ENCODE results near the gene FHOD3. TPM values are rescaled to one million over a fixed set of nuclear protein-coding genes. Genes with fewer than 3 reads are reported as not detected.

The FHOD3 gene
- total RNA-seq, 2 experiments from 2014 or later: not detected

GRCh38 chr18:36525913-36526312 is 228.4 kb downstream of the FHOD3 start:
- Mint-ChIP-seq H3K36me3 (no peaks in the 10 kb centered on the region), H3K27me3 (peaks cover 5% of the 10 kb centered on the region), H3K4me1 (ENCODE audit: low read depth) (no peaks in the 10 kb centered on the region), H3K27ac (no peak overlapping the region), H3K9me3 (no peaks in the 10 kb centered on the region), H3K4me3 (no peak overlapping the region)
- intact Hi-C loops (cut with micrococcal nuclease): no loop called here
- ChIA-PET CTCF (no interaction called here), POLR2A (no interaction called here)
- DNase-seq: no peak

- POLR2A ChIA-PET: no interaction called here
- Mint-ChIP-seq H3K9me3 (no peaks in the 10 kb centered on the region), H3K27me3 (peaks cover 5% of the 10 kb centered on the region), H3K36me3 (no peaks in the 10 kb centered on the region), H3K27ac (no peak overlapping the region), H3K4me1 (ENCODE audit: low read depth) (no peaks in the 10 kb centered on the region), H3K4me3 (no peak overlapping the region)
- DNase-seq: no peak
- intact Hi-C loops (cut with micrococcal nuclease): no loop called here
- CTCF ChIA-PET: no interaction called here
Measured at GRCh38 chr18:36526611-36527010, 229.1 kb downstream of the FHOD3 start.

GRCh38 chr18:36527051-36527450 is 229.5 kb downstream of the FHOD3 start:
- intact Hi-C loops (cut with micrococcal nuclease): no loop called here
- DNase-seq: no peak
- H3K27me3 Mint-ChIP-seq: peaks cover 9% of the 10 kb centered on the region
- no peaks in the 10 kb centered on the region for H3K4me1 Mint-ChIP-seq (ENCODE audit: low read depth)
- H3K27ac Mint-ChIP-seq: no peak overlapping the region
- ChIA-PET POLR2A (no interaction called here), CTCF (no interaction called here)
- H3K4me3 Mint-ChIP-seq: no peak overlapping the region
- no peaks in the 10 kb centered on the region for H3K36me3 Mint-ChIP-seq
- no peaks in the 10 kb centered on the region for H3K9me3 Mint-ChIP-seq

GRCh38 chr18:36527740-36528455 is 230.4 kb downstream of the FHOD3 start:
- Mint-ChIP-seq H3K27me3 (peaks cover 4% of the 10 kb centered on the region), H3K4me3 (no peak overlapping the region), H3K27ac (no peak overlapping the region), H3K9me3 (no peaks in the 10 kb centered on the region), H3K4me1 (ENCODE audit: low read depth) (no peaks in the 10 kb centered on the region), H3K36me3 (no peaks in the 10 kb centered on the region)
- intact Hi-C loops (cut with micrococcal nuclease): no loop called here
- no peak for DNase-seq
- ChIA-PET CTCF (no interaction called here), POLR2A (no interaction called here)

DNA sequence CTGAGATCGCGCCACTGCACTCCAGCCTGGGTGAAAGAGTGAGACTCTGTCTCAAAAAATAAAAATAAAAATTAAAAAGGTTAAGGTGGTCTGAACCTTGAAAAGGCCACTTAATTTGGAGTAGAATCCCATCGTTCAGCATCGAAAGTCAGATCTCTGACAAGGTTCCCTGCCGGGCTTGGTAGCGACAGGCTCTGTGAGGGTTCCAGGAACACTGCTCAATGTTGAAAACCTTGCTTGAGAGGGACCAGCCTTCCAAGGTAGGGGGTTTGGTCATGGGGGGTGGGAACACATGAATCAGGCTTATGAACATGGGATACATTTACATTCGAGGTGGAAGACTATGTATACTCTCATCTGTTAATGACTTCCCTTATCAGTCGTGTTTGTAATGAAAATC is 232.2 kb downstream of the FHOD3 start:
- H3K27me3 Mint-ChIP-seq: peaks cover 4% of the 10 kb centered on the region
- DNase-seq: no peak
- H3K27ac Mint-ChIP-seq: no peak overlapping the region
- H3K4me3 Mint-ChIP-seq: no peak overlapping the region
- no peaks in the 10 kb centered on the region for H3K9me3 Mint-ChIP-seq
- intact Hi-C loops (cut with micrococcal nuclease): no loop called here
- no peaks in the 10 kb centered on the region for H3K4me1 Mint-ChIP-seq (ENCODE audit: low read depth)
- ChIA-PET CTCF (no interaction called here), POLR2A (no interaction called here)
- no peaks in the 10 kb centered on the region for H3K36me3 Mint-ChIP-seq

DNA sequence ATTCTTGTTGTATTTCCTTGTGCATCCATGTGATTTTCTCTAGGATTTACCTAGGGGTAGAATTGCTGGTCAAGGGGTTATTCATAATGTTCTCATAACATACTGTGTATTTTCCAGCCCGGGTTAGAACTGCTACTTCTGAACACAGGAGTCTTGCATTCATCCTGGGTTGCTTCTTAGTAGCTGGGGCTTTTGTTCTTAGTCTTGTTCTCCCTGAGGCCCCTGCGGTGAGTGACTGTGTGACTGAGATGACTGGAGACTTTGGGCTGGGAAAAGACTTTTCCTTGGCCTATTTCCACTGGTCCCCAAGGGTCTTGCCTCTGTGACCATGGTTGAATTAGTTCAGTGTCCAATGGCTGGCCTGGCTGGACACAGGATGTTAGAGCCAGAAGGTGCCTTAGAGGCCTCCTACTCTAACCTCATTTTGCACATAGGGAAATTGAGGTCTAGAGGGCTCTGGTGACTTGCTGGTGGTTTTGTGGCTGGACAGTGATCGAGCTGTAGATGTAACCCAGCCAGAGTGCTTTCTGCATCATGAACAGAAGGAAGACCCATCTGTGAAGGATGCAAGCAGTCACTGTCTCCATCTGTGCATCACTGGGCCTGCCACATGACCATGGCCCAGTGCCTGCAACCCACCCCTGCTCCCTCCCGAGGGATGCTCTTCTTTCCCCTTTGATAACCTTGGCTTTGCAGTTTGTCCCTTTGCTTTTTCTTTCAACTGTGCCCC is 233.3 kb downstream of the FHOD3 start:
- Mint-ChIP-seq H3K4me3 (no peak overlapping the region), H3K9me3 (no peaks in the 10 kb centered on the region), H3K27me3 (peaks cover 4% of the 10 kb centered on the region), H3K4me1 (ENCODE audit: low read depth) (no peaks in the 10 kb centered on the region), H3K27ac (no peak overlapping the region), H3K36me3 (no peaks in the 10 kb centered on the region)
- POLR2A ChIA-PET: no interaction called here
- no peak for DNase-seq
- intact Hi-C loops (cut with micrococcal nuclease): no loop called here
- CTCF ChIA-PET: no interaction called here

- no peaks in the 10 kb centered on the region for H3K36me3 Mint-ChIP-seq
- H3K4me1 Mint-ChIP-seq (ENCODE audit: low read depth): no peaks in the 10 kb centered on the region
- peaks cover 4% of the 10 kb centered on the region for H3K27me3 Mint-ChIP-seq
- no peak overlapping the region for H3K27ac Mint-ChIP-seq
- intact Hi-C loops (cut with micrococcal nuclease): no loop called here
- DNase-seq: no peak
- ChIA-PET CTCF (interaction anchor here (0.6 kb wide), 1 partner anchor 812 kb away, joined by 3 read pairs; no protein-coding TSS in a partner anchor), POLR2A (no interaction called here)
- no peak overlapping the region for H3K4me3 Mint-ChIP-seq
- H3K9me3 Mint-ChIP-seq: no peaks in the 10 kb centered on the region
Measured at GRCh38 chr18:36531636-36532035, 234.1 kb downstream of the FHOD3 start.

- H3K4me1 Mint-ChIP-seq (ENCODE audit: low read depth): no peaks in the 10 kb centered on the region
- H3K36me3 Mint-ChIP-seq: no peaks in the 10 kb centered on the region
- ChIA-PET POLR2A (no interaction called here), CTCF (no interaction called here)
- H3K27me3 Mint-ChIP-seq: peaks cover 4% of the 10 kb centered on the region
- no peak overlapping the region for H3K27ac Mint-ChIP-seq
- H3K9me3 Mint-ChIP-seq: no peaks in the 10 kb centered on the region
- no peak overlapping the region for H3K4me3 Mint-ChIP-seq
- no peak for DNase-seq
- intact Hi-C loops (cut with micrococcal nuclease): no loop called here
Measured at GRCh38 chr18:36532394-36532793, 234.9 kb downstream of the FHOD3 start.

DNA sequence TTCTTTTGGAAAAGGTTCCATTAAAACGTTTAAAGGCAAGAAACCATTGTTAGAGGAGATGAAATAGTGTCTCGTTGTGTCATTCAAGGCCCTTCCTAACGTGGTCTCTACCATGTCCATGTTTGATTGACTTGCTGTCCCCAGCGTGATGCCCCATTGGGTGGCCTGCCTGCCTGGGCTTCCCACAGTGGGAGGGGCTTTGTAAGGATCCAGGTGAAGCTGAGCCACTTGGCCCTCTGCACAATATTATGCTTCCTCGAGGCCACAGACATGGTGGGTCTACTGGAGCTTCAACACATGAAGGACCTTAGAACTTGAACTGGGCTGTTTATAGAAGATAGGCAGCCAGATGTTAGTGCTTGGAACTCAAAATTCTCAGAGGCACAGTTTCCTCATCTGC is 235.3 kb downstream of the FHOD3 start:
- no peak overlapping the region for H3K27ac Mint-ChIP-seq
- ChIA-PET CTCF (no interaction called here), POLR2A (no interaction called here)
- no peak for DNase-seq
- H3K4me1 Mint-ChIP-seq (ENCODE audit: low read depth): no peaks in the 10 kb centered on the region
- peaks cover 4% of the 10 kb centered on the region for H3K27me3 Mint-ChIP-seq
- H3K4me3 Mint-ChIP-seq: no peak overlapping the region
- H3K36me3 Mint-ChIP-seq: no peaks in the 10 kb centered on the region
- no peaks in the 10 kb centered on the region for H3K9me3 Mint-ChIP-seq
- intact Hi-C loops (cut with micrococcal nuclease): no loop called here

- Mint-ChIP-seq H3K9me3 (no peaks in the 10 kb centered on the region), H3K27ac (no peak overlapping the region), H3K36me3 (no peaks in the 10 kb centered on the region), H3K27me3 (peaks cover 4% of the 10 kb centered on the region), H3K4me3 (no peak overlapping the region), H3K4me1 (ENCODE audit: low read depth) (no peaks in the 10 kb centered on the region)
- no peak for DNase-seq
- intact Hi-C loops (cut with micrococcal nuclease): no loop called here
- ChIA-PET CTCF (no interaction called here), POLR2A (no interaction called here)
Measured at GRCh38 chr18:36533446-36534153, 236.1 kb downstream of the FHOD3 start.

DNA sequence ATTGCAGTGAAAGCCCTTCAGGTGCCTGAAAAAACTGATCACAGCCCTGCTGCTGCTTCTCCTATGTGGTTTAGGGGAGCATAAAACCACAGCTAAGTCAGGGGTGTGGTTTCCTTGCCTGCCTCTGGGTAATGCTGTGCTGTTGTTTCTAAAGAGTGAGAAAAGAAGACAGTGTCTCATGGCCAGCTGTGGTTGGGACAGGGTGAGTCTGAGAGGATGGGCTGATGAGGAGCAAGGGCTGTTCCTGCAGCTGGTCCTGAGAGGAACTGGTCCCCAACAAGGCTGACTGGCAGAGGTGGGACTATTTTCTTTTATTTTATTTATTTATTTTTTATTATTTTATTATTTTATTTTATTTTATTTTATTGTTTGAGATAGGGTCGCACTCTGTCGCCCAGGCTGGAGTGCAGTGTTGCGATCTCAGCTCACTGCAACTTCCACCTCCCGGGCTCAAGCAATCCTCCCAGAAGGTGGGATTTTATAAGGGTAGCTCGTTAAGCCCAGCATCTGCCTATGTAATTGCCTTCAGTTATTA is 236.7 kb downstream of the FHOD3 start:
- Mint-ChIP-seq H3K27me3 (peaks cover 4% of the 10 kb centered on the region), H3K4me1 (ENCODE audit: low read depth) (no peaks in the 10 kb centered on the region), H3K4me3 (no peak overlapping the region), H3K9me3 (no peaks in the 10 kb centered on the region), H3K36me3 (no peaks in the 10 kb centered on the region), H3K27ac (no peak overlapping the region)
- CTCF ChIA-PET: no interaction called here
- POLR2A ChIA-PET: no interaction called here
- intact Hi-C loops (cut with micrococcal nuclease): no loop called here
- no peak for DNase-seq

DNA sequence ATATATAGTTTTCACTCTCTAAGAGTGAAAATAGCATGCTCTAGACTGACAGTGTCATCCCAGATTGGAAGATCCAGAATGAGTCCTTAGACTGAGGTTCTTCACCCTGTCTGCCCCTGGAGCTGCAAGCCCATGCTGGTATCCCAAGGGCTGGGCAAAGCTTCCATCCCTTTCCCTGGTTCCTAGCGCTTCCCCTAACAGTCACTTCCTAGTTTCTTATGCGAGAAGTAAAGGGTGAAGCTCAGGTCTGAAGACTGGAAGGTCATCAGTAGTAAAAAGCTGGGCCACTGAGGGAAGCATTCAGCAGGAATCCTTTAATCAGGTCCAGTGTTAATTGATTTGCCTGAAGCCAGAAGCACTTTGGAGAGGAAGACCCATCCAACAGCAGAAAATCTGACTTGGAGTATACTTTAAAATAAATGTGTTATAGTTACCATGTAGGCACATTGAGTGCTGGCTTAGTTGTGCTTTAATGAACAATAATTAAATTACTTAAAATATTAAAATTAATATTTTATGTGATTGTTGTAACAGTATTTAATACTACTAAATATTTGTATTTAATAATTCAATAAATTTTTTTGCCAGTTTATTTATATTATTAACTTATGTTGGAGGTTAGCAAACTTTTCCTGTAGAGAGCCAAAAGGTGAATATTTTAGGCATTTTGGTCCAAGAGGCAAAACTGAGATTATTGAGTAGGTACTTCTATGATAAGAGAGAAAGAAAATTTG is 237.9 kb downstream of the FHOD3 start:
- Mint-ChIP-seq H3K9me3 (no peaks in the 10 kb centered on the region), H3K27me3 (peaks cover 4% of the 10 kb centered on the region), H3K4me1 (ENCODE audit: low read depth) (no peaks in the 10 kb centered on the region), H3K36me3 (no peaks in the 10 kb centered on the region), H3K4me3 (no peak overlapping the region), H3K27ac (no peak overlapping the region)
- DNase-seq: no peak
- ChIA-PET CTCF (no interaction called here), POLR2A (no interaction called here)
- intact Hi-C loops (cut with micrococcal nuclease): no loop called here
